Measurements from ENCODE around the gene A1CF. TPM values are rescaled to one million over a fixed set of nuclear protein-coding genes. Genes with fewer than 3 reads are reported as not detected.

A1CF gene
- total RNA-seq, 1 donor from 2014 or later = not detected

DNA sequence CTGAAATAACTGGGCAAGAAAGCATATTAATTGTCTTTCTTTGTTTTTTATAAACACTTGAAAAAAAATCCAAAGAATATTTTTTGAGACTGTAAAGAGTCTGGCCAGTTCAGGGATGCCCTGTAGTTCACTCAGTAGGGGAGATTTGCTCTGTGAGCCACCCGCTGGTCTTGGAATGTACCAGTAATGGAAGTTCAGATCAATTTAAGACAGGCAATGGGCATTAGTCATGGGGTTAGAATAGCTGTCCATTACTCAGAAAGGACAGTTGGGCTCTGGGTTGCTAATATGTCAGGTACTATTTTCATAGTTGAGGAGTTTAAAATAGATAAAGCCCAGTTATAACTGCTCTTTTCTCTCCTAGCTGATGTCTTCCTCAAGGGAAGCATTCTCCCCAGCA, 38.7 kb downstream of the A1CF start:
- Histone ChIP-seq H3K27ac (replicated peaks) (no peak overlapping the region), H3K4me1 (no peaks in the 10 kb centered on the region), H3K27me3 (ENCODE audit: low read depth) (no peaks in the 10 kb centered on the region), H3K4me3 (no peak overlapping the region), H3K36me3 (no peaks in the 10 kb centered on the region), H3K9me3 (replicated peaks) (no peaks in the 10 kb centered on the region)
- DNase-seq = no peak
- TF ChIP-seq, protein P1, sequence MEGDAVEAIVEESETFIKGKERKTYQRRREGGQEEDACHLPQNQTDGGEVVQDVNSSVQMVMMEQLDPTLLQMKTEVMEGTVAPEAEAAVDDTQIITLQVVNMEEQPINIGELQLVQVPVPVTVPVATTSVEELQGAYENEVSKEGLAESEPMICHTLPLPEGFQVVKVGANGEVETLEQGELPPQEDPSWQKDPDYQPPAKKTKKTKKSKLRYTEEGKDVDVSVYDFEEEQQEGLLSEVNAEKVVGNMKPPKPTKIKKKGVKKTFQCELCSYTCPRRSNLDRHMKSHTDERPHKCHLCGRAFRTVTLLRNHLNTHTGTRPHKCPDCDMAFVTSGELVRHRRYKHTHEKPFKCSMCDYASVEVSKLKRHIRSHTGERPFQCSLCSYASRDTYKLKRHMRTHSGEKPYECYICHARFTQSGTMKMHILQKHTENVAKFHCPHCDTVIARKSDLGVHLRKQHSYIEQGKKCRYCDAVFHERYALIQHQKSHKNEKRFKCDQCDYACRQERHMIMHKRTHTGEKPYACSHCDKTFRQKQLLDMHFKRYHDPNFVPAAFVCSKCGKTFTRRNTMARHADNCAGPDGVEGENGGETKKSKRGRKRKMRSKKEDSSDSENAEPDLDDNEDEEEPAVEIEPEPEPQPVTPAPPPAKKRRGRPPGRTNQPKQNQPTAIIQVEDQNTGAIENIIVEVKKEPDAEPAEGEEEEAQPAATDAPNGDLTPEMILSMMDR (IDR thresholded peaks at IDR 0.05; ENCODE audit: borderline replicate concordance) = no peak
- intact Hi-C loops (cut with micrococcal nuclease) = no loop called here

DNA sequence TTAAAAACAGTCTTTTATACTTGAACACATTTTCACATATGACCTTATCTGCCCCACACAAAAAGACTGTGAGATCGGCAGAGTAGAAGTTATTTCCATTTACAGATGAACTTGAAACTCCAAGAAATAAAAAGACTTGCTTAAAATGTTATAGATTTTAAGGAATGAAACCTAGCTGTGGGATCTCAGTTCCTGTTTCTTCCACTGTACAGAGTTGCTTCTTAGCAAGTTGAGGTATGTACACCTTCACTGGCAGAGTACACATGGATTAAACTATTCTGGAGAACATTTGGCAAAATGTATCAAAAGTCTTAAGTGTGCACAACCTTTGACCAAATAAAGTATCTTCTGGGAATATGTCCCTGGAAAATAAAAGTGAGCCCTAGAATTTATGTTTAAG, 48.3 kb downstream of the A1CF start:
- no peaks in the 10 kb centered on the region for H3K4me1 ChIP-seq
- no peak overlapping the region for H3K27ac ChIP-seq (replicated peaks)
- H3K4me3 ChIP-seq = no peak overlapping the region
- peaks cover 3% of the 10 kb centered on the region for H3K27me3 ChIP-seq (ENCODE audit: low read depth)
- no peak for DNase-seq
- intact Hi-C loops (cut with micrococcal nuclease) = no loop called here
- TF ChIP-seq, protein P1 (IDR thresholded peaks at IDR 0.05; ENCODE audit: borderline replicate concordance) = no peak
- no peaks in the 10 kb centered on the region for H3K9me3 ChIP-seq (replicated peaks)
- H3K36me3 ChIP-seq = no peaks in the 10 kb centered on the region

DNA sequence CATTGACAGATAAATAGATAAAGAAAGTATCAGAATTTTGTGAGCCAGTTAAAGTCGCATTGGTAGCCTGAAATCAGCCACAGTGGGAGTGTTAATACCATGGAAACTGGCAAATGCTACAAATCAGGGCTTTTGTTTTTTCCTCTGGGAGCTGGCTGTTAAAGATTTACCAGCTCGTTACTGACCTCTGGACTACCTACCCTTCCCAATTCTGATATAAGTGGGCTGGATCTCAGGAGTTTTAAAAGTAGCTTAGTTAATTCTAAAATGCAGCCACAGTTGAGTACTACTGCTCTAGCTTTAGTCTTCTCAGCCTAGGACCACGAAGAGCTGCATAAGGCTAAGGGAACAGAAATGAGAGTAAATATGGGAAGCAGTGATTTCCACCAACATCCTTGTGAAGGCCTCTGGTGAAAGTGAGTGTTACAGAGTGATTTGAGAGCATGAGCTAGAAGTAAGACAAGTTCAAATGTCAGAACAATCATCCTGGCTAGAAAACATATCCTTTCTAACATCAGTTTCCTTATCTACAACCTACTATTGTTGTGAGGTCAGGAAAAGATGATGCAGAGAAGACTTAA, 53.2 kb downstream of the A1CF start:
- no peaks in the 10 kb centered on the region for H3K4me1 ChIP-seq
- intact Hi-C loops (cut with micrococcal nuclease) = no loop called here
- no peak overlapping the region for H3K4me3 ChIP-seq
- TF ChIP-seq, protein P1 (IDR thresholded peaks at IDR 0.05; ENCODE audit: borderline replicate concordance) = no peak
- no peak overlapping the region for H3K27ac ChIP-seq (replicated peaks)
- peaks cover 8% of the 10 kb centered on the region for H3K27me3 ChIP-seq (ENCODE audit: low read depth)
- no peaks in the 10 kb centered on the region for H3K9me3 ChIP-seq (replicated peaks)
- DNase-seq = no peak
- no peaks in the 10 kb centered on the region for H3K36me3 ChIP-seq

DNA sequence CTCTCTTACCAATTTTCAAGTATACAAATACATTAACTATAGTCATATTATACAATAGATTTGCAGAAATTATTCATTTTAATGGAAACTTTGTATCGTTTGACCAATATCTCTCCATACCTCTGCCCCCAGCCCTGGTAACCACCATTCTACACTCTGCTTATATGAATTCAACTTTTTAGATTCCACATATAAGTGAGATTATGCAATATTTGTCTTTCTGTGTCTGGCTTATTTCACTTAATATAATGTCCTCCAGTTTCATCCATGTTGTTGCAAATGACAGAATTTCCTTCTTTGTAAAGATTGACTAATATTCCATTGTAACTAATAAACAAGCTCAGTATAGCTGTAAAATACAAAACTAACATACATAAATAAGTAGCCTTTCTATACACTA, 55.4 kb downstream of the A1CF start:
- Histone ChIP-seq H3K36me3 (no peaks in the 10 kb centered on the region), H3K27ac (replicated peaks) (no peak overlapping the region), H3K4me3 (no peak overlapping the region), H3K4me1 (no peaks in the 10 kb centered on the region), H3K9me3 (replicated peaks) (no peaks in the 10 kb centered on the region), H3K27me3 (ENCODE audit: low read depth) (peaks cover 8% of the 10 kb centered on the region)
- TF ChIP-seq, protein P1 (IDR thresholded peaks at IDR 0.05; ENCODE audit: borderline replicate concordance) = no peak
- no peak for DNase-seq
- intact Hi-C loops (cut with micrococcal nuclease) = no loop called here

DNA sequence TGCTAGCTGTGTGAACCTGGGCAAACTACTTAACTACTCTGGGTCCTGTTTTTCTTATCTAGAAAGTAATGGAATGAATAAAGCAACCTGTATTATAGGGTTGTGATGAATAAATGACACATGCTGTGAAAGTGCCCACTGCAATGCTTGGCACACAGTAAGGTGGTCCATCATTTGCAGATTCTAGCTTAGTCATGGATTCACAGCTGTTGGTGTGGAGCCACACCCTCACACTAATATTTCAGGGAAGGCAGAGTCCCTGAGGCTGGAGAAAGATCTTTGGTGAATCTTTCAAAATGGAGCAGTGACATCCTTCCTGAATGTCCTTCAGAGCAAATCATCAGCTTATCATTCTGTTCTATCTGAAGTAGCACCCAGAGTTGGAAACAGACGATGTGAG, 60.6 kb downstream of the A1CF start:
- DNase-seq = no peak
- H3K36me3 ChIP-seq = no peaks in the 10 kb centered on the region
- intact Hi-C loops (cut with micrococcal nuclease) = no loop called here
- no peak overlapping the region for H3K27ac ChIP-seq (replicated peaks)
- no peaks in the 10 kb centered on the region for H3K9me3 ChIP-seq (replicated peaks)
- H3K4me1 ChIP-seq = no peaks in the 10 kb centered on the region
- TF ChIP-seq, protein P1 (IDR thresholded peaks at IDR 0.05; ENCODE audit: borderline replicate concordance) = no peak
- no peaks in the 10 kb centered on the region for H3K27me3 ChIP-seq (ENCODE audit: low read depth)
- no peak overlapping the region for H3K4me3 ChIP-seq

Data from left ventricle myocardium inferior (tissue), 1 donor.